ENCODE data around the gene ZNF507. TPM values are rescaled to one million over a fixed set of nuclear protein-coding genes. Genes with fewer than 3 reads are reported as not detected.

The ZNF507 gene
- total and polyA plus RNA-seq, 3 donors from 2014 or later = 40.5 to 53.0 (median 50.6) TPM

- Histone ChIP-seq H3K27ac (no peak overlapping the region), H3K4me1 (no peaks in the 10 kb centered on the region), H3K4me3 (no peak overlapping the region), H3K36me3 (ENCODE audit: low read depth, missing control alignments) (no peaks in the 10 kb centered on the region), H3K9me3 (no peaks in the 10 kb centered on the region), H3K27me3 (no peaks in the 10 kb centered on the region)
- 83 to 97% methylated on average over 1 of the region's 1 CpG for WGBS, 2 donors
- DNase-seq = no peak
- TF ChIP-seq POLR2A (IDR thresholded peaks at IDR 0.05) (no peak), CTCF (IDR thresholded peaks at IDR 0.05) (no peak)
- intact Hi-C loops (cut with DNase I; ENCODE audit: low total_unique reads) = no loop called here
These were observed 91.7 kb downstream of the ZNF507 start for GRCh38 chr19:32437096-32437495.

Other genes starting within 250 kb of the ZNF507 start
- gene DPY19L3, start 60.2 kb downstream of the ZNF507 start, total RNA-seq = 10 to 100 TPM; 68.9 to 79.9 TPM
- gene DPY19L3, start 60.2 kb downstream of the ZNF507 start, polyA plus RNA-seq (ENCODE audit: insufficient read depth, low read depth, low replicate concordance) = 23.8 TPM
- 100 to 1,000 TPM; 152 to 157 TPM for gene PDCD5, start 235.6 kb downstream of the ZNF507 start, total RNA-seq
- gene PDCD5, start 235.6 kb downstream of the ZNF507 start, polyA plus RNA-seq (ENCODE audit: insufficient read depth, low read depth, low replicate concordance) = 114 TPM

All from testis (tissue), 3 donors.